ENCODE results near the gene MRPL39.

MRPL39 gene

DNA sequence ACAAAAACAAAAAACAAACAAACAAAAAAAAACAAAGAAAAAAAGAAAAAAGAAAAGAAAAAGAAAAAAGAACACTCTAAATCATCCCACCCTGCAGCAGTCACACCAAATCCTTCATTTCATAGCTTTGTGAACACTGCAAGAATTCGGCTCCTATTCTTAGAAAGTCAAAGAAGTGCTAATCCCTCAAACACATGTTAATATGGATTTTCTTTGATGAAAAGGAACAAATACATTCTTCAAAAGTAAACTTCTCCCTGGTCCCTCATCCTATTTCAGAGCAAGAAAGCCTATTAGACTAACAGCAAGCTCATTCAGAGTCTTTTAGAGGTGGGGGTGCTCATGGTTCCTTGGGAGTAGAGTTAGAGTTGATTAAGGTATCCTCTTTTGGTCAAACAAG is 7.2 kb upstream of the MRPL39 start:
- TF ChIP-seq, protein P1, sequence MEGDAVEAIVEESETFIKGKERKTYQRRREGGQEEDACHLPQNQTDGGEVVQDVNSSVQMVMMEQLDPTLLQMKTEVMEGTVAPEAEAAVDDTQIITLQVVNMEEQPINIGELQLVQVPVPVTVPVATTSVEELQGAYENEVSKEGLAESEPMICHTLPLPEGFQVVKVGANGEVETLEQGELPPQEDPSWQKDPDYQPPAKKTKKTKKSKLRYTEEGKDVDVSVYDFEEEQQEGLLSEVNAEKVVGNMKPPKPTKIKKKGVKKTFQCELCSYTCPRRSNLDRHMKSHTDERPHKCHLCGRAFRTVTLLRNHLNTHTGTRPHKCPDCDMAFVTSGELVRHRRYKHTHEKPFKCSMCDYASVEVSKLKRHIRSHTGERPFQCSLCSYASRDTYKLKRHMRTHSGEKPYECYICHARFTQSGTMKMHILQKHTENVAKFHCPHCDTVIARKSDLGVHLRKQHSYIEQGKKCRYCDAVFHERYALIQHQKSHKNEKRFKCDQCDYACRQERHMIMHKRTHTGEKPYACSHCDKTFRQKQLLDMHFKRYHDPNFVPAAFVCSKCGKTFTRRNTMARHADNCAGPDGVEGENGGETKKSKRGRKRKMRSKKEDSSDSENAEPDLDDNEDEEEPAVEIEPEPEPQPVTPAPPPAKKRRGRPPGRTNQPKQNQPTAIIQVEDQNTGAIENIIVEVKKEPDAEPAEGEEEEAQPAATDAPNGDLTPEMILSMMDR (IDR thresholded peaks at IDR 0.05; ENCODE audit: low read depth, low read length, missing control alignments) = no peak
- DNase-seq (ENCODE audit: low read depth) = no peak
- no peak overlapping the region for H3K4me3 ChIP-seq (ENCODE audit: low read depth, low read length)

DNA sequence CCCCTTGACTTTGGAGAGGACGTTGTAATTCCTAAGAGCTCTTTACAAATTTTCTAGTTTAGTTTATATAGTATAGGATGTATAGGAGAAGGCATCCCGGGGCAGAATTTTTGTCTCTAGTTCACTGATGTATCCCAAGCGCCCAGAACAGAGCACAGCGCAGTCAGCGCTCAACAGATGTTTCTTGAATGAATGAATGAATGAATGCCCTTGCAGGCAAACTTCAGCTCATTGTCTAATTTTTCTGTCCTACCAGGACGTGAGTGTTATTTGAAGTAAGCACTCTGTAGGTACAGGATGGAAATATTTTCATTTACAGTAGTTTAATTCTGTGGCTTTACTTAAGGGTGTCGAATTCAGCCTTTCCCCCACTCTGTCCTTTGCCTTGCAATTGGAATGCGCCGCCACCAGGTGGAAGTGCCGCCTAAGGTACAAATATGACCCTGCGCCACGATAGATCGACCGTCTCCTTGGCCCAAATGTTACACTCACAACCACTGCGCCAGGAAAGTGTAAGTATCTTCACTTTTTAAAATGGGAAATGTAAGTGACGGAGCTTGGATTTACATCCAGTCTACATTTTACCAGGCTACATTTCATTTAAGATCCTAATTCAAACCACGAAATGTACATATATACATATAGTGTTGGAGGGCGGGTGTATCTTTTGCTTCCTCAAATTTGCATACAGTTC is 910 bp upstream of the MRPL39 start:
- DNase-seq (ENCODE audit: low read depth) = peak; percentile 71
- TF ChIP-seq, protein P1 (IDR thresholded peaks at IDR 0.05; ENCODE audit: low read depth, low read length, missing control alignments) = peak; percentile 87
- H3K4me3 ChIP-seq (ENCODE audit: low read depth, low read length) = peak overlapping the region; percentile 94

DNA sequence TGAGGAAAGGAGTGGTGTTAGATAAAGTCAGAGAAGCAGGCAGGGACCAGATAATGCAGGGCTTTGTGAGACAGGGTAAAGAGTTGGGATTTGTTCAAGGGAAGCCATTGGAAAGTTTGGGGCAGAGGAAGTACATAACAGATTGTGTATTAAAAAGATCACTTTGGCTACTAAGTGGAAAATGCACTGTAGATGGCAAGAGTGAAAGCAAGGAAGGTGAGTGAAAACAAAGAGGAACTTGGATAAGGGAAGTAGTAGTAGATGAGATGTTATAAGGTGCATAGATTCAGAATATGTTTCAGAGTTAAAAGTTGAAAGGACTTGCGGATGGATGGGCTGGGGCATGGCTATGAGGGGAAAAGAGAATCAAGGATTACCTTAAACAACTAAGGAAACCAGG is 17.4 kb downstream of the MRPL39 start:
- DNase-seq (ENCODE audit: low read depth) = no peak
- no peak overlapping the region for H3K4me3 ChIP-seq (ENCODE audit: low read depth, low read length)
- TF ChIP-seq, protein P1 (IDR thresholded peaks at IDR 0.05; ENCODE audit: low read depth, low read length, missing control alignments) = no peak

DNA sequence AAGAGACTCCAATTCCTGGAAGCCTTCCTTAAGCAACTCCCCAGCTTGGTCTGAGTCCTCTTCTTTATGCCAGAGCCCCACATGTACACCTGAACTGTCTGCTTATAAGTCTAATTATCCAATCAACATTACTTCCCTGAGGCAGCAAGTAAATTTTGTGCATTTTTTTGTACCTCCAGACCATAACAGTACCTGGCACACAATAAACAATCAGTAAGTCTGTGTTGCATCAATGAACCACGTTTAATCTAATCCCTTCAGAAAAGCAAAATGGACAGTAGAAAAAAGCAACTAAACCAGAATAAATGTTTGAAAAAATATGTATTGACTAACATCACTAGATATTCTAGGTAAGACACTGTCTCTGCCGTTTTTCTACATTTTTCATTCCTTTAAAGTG is 20.5 kb downstream of the MRPL39 start:
- DNase-seq (ENCODE audit: low read depth) = no peak
- TF ChIP-seq, protein P1 (IDR thresholded peaks at IDR 0.05; ENCODE audit: low read depth, low read length, missing control alignments) = no peak
- no peak overlapping the region for H3K4me3 ChIP-seq (ENCODE audit: low read depth, low read length)

DNA sequence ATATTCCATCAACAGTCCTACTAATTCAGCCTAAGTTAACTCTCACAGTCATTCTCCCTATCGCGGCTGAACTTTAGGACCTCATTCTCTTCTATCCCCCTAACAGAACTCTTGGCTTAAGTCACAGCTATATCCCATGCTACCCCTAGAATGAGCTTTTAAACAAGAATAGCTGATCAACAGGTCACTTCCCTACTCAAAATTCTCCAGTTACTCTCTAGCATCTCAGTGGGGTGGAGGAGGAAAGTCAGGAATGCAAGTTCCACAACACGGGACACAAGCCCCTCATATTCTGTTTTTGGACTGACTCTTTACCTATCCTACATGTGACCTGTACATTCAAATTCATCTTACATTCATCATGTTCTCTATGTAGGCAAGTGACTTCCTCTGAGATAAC is 21.0 kb downstream of the MRPL39 start:
- TF ChIP-seq, protein P1 (IDR thresholded peaks at IDR 0.05; ENCODE audit: low read depth, low read length, missing control alignments) = no peak
- DNase-seq (ENCODE audit: low read depth) = no peak

DNA sequence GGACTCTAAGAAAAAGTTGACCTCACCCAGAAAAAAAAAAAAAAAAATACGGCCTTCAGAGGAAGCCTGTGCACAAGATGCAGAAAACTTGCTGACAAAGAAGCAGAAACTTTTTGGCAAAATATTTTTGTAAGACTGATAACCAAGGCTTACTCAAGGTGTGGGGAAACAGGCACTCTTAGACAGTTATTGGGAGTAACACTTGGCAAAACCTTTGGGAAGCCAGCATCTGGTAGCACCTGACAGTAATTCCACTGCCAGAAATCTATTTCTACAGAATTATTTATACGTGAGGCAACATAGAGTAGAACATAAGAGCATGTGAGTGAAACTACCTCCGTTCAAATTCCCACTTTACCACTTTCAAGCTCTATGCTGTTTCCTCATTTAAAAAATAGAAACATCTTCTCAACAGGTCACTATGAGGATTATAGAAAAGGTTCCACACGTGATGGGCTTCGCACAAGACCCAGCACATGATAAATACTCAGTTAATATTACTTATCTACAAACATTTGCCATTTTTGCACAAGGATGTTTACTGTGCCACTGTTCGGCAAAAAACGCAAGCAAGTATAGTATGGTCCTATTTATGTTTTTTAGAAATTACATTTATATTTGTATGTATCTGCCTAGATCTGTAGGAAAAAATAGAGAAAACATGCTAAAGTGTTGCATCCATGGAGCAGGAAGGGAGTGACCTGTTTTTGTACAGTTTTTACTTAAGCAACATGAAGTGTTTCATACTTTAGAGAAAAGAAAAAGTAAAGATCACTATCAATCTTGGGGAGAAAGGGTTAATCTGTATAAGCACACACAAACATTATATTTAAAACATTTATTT is 22.2 kb downstream of the MRPL39 start:
- DNase-seq (ENCODE audit: low read depth) = no peak
- no peak overlapping the region for H3K4me3 ChIP-seq (ENCODE audit: low read depth, low read length)
- TF ChIP-seq, protein P1 (IDR thresholded peaks at IDR 0.05; ENCODE audit: low read depth, low read length, missing control alignments) = no peak

More for the DNA sequence above, 21.0 kb downstream of the MRPL39 start:
- no peak overlapping the region for H3K4me3 ChIP-seq (ENCODE audit: low read depth, low read length)
